DND-41 (cell line): ENCODE data around the gene MARK2.
A peak's percentile ranks its signal among the peaks of the same experiment; 100 is the strongest.

Experiments used
- ATAC-seq: fragments of 200-7000 bp; cut with Tn5 transposase; 3 replicates; pipeline ENCODE4 v1.9.1; 2021; ENCODE audit warnings: low read depth; ENCODE audit not compliant: insufficient read depth
- DNase-seq: peaks from one replicate; pipeline ENCODE4 v3.0.0-alpha.2; 2020
- H2AFZ ChIP-seq: 2 replicates; pipeline ENCODE4 v1.6.0; 2012; ENCODE audit warnings: low read depth, low read length
- H3K27ac ChIP-seq: 2 replicates; pipeline ENCODE4 v1.5.1; 2012; ENCODE audit warnings: low read length, inconsistent platforms
- H3K27me3 ChIP-seq: fragments of 200-600 bp; sonication (generic); 2 replicates; pipeline ENCODE4 v1.6.0; 2012; ENCODE audit warnings: low read length, mild to moderate bottlenecking, inconsistent platforms; ENCODE audit not compliant: insufficient read depth, poor library complexity
- H3K36me3 ChIP-seq: 2 replicates; pipeline ENCODE4 v1.5.1; 2012; ENCODE audit warnings: low read length, inconsistent platforms; ENCODE audit not compliant: insufficient read depth
- H3K4me1 ChIP-seq: 2 replicates; pipeline ENCODE4 v1.5.1; 2012; ENCODE audit warnings: mild to moderate bottlenecking, low read length; ENCODE audit not compliant: insufficient read depth
- H3K4me2 ChIP-seq: 2 replicates; pipeline ENCODE4 v1.6.0; 2012; ENCODE audit warnings: mild to moderate bottlenecking, moderate library complexity, low read length, inconsistent platforms; ENCODE audit not compliant: insufficient read depth
- H3K4me3 ChIP-seq, 2 experiments: fragments of 200-600 bp in 1 of 2; shearing (Covaris generic) in 1 of 2; 2 replicates each; pipeline ENCODE4 v1.5.1; 2012 to 2016; ENCODE audit warnings: inconsistent platforms in 2 of 2, low read length in 2 of 2, mild to moderate bottlenecking in 2 of 2, low read depth in 1 of 2, moderate library complexity in 1 of 2
- H3K79me2 ChIP-seq: 2 replicates; pipeline ENCODE4 v1.6.0; 2012; ENCODE audit warnings: low read length, inconsistent platforms; ENCODE audit not compliant: insufficient read depth
- H3K9ac ChIP-seq: 2 replicates; pipeline ENCODE4 v1.6.0; 2012; ENCODE audit warnings: low read depth, mild to moderate bottlenecking, inconsistent platforms, low read length, moderate library complexity
- H3K9me3 ChIP-seq: 2 replicates; pipeline ENCODE4 v1.5.1; 2012; ENCODE audit warnings: low read length, moderate library complexity, mild to moderate bottlenecking, inconsistent platforms; ENCODE audit not compliant: insufficient read depth, severe bottlenecking
- H4K20me1 ChIP-seq: 2 replicates; pipeline ENCODE4 v1.6.0; 2012; ENCODE audit warnings: low read length; ENCODE audit not compliant: insufficient read depth
- EZH2 ChIP-seq: IDR thresholded peaks from 3 replicates; pipeline ENCODE4 v1.6.1; 2012; ENCODE audit warnings: borderline replicate concordance, low read depth, mild to moderate bottlenecking, moderate library complexity, low read length, inconsistent platforms; ENCODE audit not compliant: severe bottlenecking
- TF ChIP-seq, protein P1 (sequence below): IDR thresholded peaks from 2 replicates; pipeline ENCODE4 v1.5.1; 2012; ENCODE audit warnings: borderline replicate concordance, low read length, moderate library complexity, mild to moderate bottlenecking; ENCODE audit not compliant: poor library complexity, severe bottlenecking; ENCODE audit errors: extremely low read depth

The MARK2 gene

DNA sequence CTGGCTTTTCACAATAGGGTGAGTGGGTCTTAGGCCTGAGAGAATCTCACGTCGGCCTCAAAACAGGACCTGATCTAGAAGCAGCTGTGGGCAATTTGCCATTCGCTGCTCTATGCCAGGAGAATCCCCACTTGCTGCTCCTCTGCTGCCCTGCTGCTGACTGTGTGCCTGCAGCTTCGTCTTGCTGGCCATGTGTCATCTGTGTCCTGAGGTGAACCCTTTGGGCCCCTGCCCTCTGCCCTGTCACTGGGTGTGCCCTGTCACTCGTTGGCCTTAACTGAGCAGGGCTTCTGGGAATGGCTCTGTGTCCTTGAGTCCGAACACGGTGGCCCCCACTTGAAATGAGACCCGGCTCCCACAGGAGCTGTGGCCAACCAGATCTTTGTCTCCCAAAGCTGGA lies 106.1 kb downstream of the MARK2 start:
- Histone ChIP-seq H3K4me2 (no peak overlapping the region), H3K27ac (no peak overlapping the region), H3K9ac (no peak overlapping the region), H3K4me3 (no peak overlapping the region), H3K27me3 (no peaks in the 10 kb centered on the region), H3K9me3 (no peaks in the 10 kb centered on the region), H3K36me3 (peaks cover 49% of the 10 kb centered on the region), H3K79me2 (peaks cover 62% of the 10 kb centered on the region), H4K20me1 (peaks cover 34% of the 10 kb centered on the region), H2AFZ (no peak overlapping the region), H3K4me1 (peaks cover 18% of the 10 kb centered on the region)
- ATAC-seq (no peak), DNase-seq (no peak)
- TF ChIP-seq, protein P1, sequence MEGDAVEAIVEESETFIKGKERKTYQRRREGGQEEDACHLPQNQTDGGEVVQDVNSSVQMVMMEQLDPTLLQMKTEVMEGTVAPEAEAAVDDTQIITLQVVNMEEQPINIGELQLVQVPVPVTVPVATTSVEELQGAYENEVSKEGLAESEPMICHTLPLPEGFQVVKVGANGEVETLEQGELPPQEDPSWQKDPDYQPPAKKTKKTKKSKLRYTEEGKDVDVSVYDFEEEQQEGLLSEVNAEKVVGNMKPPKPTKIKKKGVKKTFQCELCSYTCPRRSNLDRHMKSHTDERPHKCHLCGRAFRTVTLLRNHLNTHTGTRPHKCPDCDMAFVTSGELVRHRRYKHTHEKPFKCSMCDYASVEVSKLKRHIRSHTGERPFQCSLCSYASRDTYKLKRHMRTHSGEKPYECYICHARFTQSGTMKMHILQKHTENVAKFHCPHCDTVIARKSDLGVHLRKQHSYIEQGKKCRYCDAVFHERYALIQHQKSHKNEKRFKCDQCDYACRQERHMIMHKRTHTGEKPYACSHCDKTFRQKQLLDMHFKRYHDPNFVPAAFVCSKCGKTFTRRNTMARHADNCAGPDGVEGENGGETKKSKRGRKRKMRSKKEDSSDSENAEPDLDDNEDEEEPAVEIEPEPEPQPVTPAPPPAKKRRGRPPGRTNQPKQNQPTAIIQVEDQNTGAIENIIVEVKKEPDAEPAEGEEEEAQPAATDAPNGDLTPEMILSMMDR = no peak
- TF ChIP-seq EZH2 = no peak

DNA sequence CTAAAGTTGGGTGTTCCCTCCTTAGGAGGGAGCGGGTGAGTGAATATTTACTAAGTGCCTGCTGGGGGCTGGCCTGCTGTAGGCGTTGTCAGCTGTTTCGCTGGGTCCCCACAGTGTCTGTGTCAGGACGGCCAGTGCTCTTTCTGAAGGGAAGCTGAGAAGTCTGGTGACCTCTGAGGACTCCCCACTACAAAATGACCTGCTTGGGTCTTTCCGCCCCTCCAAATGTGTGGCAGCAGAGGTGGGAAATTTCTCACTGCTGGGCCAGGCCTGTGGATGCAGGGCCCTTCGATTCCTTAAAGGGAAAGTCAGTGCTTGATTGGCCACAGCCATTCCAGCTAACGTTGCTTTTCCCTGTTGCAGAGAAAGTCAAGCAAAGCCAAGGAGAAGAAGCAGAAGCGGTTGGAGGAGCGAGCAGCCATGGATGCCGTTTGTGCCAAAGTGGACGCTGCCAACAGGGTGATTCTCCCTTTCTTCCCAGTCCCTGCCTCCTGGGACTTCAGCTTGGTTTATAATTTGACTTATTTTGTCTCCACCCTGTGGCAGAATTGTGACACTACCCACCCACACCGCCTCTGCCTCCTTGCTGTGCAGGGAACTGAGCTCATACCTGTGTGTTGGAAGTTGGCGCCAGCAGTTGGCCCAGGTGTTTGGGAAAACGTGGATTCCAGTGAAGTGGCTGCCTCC lies 106.7 kb downstream of the MARK2 start:
- no peak overlapping the region for H3K4me2 ChIP-seq
- H3K4me3 ChIP-seq = no peak overlapping the region
- no peak overlapping the region for H2AFZ ChIP-seq
- ATAC-seq (peak; percentile 90), DNase-seq (peak; percentile 61)
- no peaks in the 10 kb centered on the region for H3K27me3 ChIP-seq
- peaks cover 55% of the 10 kb centered on the region for H3K36me3 ChIP-seq
- H4K20me1 ChIP-seq = peaks cover 34% of the 10 kb centered on the region
- H3K27ac ChIP-seq = no peak overlapping the region
- no peak overlapping the region for H3K9ac ChIP-seq
- peaks cover 55% of the 10 kb centered on the region for H3K79me2 ChIP-seq
- no peaks in the 10 kb centered on the region for H3K9me3 ChIP-seq
- TF ChIP-seq, protein P1 = peak; percentile 87
- no peak for TF ChIP-seq EZH2
- peaks cover 11% of the 10 kb centered on the region for H3K4me1 ChIP-seq

DNA sequence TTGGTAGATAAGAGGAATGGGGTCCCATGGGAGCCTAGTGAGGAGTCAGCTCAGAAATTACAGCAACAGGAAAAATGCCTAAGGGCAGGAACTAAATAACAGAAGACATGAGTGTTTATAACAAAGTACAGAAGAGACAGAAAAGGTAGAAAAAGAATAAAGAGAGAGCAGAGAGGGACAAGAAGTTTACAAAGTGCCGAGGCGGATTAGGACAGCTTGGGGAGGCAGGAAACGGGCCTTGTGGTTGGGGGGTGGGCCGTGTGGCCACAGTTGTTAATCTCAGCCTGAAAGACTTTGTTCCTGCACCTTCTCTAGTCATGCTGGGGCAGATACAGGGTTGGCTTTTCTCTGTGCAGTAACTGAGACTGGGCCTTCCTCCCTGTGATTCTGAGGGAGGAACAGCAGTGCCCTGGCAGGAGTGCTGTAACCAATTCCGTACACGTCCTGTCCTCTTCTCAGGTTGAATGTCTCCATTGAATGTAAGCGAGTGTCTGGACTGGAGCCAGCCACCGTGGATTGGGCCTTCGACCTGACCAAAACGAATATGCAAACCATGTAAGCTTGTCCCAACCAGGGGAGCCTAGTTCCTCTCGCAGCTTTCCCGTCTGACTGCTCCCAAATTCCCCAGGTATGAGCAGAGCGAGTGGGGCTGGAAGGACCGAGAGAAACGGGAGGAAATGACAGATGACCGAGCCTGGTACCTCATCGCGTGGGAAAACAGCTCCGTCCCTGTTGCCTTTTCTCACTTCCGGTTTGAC lies 113.0 kb downstream of the MARK2 start:
- TF ChIP-seq, protein P1 = no peak
- TF ChIP-seq EZH2 = no peak
- Histone ChIP-seq H4K20me1 (peaks cover 8% of the 10 kb centered on the region), H3K9ac (no peak overlapping the region), H3K27me3 (no peaks in the 10 kb centered on the region), H3K4me3 (no peak overlapping the region), H3K4me1 (peaks cover 18% of the 10 kb centered on the region), H2AFZ (no peak overlapping the region), H3K36me3 (peaks cover 80% of the 10 kb centered on the region), H3K9me3 (no peaks in the 10 kb centered on the region), H3K79me2 (no peaks in the 10 kb centered on the region), H3K27ac (peak overlapping the region; percentile 50), H3K4me2 (peak overlapping the region; percentile 27; the same call in 1 of the 2 replicates)
- peak; percentile 73 for DNase-seq
- ATAC-seq = peak; percentile 98
